GM21786 (cell line): ENCODE measurements around the gene TMEM80.
A peak's percentile ranks its signal among the peaks of the same experiment; 100 is the strongest.
"Not testable (repeated sequence)": the region's sequence is repeated elsewhere in the genome, so short reads cannot be mapped to it uniquely, and the experiment has no call there.

ENCODE experiments used
- ATAC-seq: cut with Tn5 transposase; IDR thresholded peaks from one replicate; pipeline ENCODE4 v1.9.1; 2021; ENCODE audit not compliant: unreplicated experiment

Gene TMEM80

DNA sequence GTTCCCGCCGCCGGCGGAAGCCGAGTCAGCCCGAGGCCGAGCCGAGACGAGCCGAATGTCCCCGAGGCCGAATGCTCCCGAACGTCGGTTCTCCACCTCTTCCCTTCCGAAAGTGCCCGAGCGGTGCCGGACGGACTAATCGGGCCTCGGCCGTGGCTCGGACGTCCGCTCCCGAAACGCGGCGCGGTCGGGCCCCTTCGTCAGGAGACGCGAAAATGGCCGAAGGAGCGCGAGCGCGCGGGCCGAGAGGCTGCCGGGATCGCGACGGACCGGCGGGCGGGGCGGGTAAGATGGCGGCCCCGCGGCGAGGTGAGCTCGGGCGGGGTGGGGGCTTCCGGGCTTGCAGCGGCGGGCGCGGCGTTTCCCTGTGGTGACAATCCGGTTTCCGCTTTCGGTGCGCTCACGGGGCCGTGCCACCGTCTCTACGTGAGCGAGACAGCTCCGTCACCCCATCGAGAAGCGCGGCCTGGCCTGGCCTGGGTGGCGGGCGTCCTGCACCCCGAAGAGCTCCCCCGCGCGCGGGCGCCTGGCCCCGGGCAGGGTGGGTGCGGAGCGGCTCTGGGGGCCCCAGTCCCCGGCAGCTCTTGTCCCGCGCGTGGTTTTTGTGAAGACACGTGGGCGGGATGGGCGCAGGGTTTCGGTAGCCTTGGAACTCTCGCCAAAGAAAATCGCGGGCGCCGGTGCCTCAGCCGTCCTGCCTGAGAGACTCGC lies at the start of gene TMEM80:
TSS of gene TMEM80 (plus strand) at position 279 of the 711 bp plus-strand sequence. CDS start at position 291, 12 bp downstream.
- peak; percentile 63 for ATAC-seq

- ATAC-seq: no peak
Observed at GRCh38 chr11:646214-646613, 49.4 kb upstream of the TMEM80 start.

- not testable (repeated sequence) for ATAC-seq
Observed at GRCh38 chr11:647672-648158, 47.9 kb upstream of the TMEM80 start.

DNA sequence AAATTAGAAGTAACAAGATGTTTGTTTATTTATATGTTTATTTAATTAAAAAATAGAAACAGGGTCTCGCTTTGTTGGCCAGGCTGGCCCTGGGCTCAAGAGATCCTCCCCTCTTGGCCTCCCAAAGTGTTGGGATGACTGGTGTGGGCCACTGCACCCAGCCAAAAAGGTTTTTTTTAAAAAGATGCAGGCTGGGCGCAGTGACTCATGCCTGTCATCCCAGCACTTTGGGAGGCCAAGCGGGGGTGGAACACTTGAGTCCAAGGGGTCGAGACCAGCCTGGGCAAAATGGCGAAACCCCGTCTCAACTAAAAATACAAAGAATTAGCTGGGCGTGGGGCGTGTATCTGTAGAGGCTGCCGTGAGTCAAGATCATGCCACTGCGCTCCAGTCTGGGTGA lies 45.1 kb upstream of the TMEM80 start:
- no peak for ATAC-seq

- ATAC-seq: not testable (repeated sequence)
Observed at GRCh38 chr11:653136-653535, 42.5 kb upstream of the TMEM80 start.

GRCh38 chr11:653837-654236 lies 41.8 kb upstream of the TMEM80 start:
- ATAC-seq: no peak

DNA sequence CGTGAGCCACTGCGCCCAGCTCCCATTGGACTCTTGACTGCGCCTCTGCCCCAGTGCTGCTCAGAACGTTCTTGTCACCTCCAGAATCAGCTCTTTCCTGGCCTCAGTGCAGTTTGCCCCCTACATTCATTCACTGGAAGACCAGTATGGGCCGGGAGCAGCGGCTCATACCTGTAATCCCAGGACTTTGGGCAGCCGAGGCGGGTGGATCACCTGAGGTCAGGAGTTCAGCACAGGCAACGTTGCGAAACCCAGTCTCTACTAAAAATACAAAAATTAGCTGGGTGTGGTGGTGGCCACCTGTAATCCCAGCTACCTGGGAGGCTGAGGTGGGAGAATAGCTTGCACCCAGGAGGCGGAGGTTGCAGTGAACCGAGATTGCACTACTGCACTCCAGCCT lies 41.2 kb upstream of the TMEM80 start:
- not testable (repeated sequence) for ATAC-seq

GRCh38 chr11:655036-655726 lies 40.4 kb upstream of the TMEM80 start:
- no peak for ATAC-seq

GRCh38 chr11:656426-656825 lies 39.2 kb upstream of the TMEM80 start:
- no peak for ATAC-seq

DNA sequence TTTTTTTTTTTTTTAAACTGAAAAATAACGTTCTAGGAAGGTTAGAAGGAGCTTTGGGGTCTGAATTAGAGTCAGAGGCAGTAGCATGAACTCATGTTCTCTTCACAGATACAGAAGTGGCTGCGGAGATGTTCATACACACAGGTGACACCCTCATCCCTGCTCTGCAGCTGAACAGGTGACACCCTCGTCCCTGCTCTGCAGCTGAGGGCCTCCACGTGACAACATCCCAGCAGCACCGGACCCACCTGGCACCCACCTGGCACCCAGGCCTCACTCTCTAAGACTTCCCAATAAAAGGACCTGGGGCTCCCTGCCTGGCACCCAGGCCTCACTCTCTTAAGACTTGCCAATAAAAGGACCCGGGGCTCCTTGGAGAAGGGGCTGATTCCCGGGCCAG lies 38.8 kb upstream of the TMEM80 start:
- ATAC-seq: no peak

- ATAC-seq: no peak
Observed at GRCh38 chr11:657691-658126, 37.9 kb upstream of the TMEM80 start.

DNA sequence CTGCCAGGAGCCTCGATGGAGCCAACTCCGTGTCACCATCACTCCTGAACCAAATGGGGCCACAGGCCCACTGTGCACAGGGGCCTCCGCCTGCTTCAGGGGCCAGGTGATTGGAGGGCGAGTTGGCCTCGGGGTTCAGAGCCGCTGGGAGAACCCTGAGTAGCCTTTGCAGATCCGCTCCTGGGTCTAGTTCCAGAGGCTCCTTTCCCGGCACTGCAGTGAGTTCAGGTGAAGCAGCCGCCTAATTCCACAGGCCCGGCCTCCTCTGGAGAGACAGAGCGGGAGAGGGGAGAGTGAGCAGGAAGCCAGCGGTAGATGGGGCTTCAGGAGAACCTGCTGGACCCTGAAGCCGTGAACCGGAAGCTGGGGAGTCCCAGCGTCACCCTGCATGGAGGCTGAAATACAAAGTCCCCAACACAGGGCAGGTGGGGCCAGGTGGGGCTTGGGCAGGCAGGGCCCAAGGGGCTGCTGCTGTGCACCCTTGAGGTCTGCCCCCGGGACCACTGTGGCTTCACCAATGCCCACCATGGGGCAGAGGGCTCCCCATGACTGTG lies 36.0 kb upstream of the TMEM80 start:
- ATAC-seq: no peak

DNA sequence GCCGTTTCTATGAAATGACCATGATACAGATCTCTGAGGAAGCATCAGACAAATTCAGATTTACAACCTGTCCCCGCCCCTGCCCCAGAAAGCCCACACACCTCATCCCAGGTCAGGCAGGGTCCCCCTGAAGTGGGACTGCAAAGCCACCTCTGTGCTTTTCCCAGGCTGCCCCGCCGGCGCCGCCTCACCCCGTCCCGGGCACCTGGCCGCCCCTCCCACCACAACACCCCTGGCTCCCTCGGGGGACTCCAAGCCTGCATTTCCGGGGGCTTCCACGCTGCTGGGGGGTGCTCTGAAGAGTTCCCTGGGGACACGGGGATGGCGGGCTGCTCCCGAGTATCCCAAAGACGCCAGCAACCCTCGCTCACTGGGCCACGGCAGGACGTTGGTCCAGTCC lies 35.3 kb upstream of the TMEM80 start:
- ATAC-seq: no peak

DNA sequence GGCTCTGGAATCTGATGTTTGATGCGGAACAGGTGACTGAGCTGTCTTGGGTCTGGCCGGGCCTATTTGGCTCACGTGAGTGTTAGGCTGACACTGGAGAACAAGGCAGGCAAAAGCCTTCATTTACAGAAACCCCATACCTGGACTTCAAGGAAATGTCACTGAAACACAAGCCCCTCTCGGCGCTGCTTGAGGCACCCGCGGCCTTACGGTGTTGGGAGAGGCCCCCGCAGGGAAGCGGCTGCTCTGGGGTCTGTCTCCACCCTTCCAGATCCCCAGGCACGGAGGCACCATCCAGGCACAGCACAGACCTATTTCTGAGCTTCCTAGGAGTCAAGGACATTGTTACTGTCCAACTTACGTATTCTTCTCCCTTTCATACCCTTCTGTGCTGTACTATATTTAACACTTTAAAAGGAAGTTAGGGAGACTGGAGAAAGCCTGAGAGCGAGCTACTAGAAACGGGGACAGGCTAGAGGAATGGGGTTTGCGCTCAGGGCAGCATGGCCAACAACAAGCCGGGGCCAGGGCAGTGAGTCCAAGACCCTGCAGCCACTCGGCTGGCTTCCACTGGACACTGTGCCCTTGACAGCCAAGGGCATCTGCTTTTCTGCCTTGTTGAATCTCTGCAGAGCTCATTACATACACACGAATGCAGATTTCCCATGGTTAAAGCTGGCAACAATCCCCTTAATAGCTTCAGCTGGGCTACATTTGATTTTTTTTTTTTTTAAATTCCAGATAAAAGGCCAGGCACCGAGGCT lies 34.8 kb upstream of the TMEM80 start:
- ATAC-seq: no peak

DNA sequence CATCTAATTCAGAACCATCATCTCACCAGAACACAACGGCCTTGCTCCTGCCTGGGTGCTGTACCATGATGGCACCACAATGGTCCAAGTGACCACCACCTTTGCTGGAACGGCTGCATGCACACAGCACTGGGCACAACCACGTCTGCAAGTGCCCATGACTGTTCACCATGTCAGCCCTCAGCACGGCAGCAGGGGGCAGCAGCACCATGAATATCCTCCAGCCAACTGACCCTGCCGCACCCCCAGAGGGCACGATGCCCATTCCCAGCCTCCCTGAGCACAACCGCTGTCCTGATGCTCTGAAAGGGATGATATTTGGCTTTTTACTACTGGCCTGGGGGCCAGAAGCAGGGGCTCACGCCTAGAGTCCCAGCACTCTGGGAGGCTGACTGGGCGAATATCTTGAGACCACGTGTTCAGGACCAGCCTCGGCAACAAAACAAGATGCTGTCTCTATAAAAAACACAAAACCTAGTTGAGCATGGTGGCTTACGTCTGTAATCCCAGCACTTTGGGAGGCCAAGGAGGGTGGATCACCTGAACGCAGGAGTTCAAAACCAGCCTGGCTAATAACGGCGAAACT lies 32.8 kb upstream of the TMEM80 start:
- ATAC-seq: no peak

GRCh38 chr11:665062-665703 lies 30.4 kb upstream of the TMEM80 start:
- no peak for ATAC-seq

GRCh38 chr11:665704-666281 lies 29.8 kb upstream of the TMEM80 start:
- no peak for ATAC-seq

GRCh38 chr11:673866-674265 lies 21.8 kb upstream of the TMEM80 start:
- no peak for ATAC-seq

DNA sequence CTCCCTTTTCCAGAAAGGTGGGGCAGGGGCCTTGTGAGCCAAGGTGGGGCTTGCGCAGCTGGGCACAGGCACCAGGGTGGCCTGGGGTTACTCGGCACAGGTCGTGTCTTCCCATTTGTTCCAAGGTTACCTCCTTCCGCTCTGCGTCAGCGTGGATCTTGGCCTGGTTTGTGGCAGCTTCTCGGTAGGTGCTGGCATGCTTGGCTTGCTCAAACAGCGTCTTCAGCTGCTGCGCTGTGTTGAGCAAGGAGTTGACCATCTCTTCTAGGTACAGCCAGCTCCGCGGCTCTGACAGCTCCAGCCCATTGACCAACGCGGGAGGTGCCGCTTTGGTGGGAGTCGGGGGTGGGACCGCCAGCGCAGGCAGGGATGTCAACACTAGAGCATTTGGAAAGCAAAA lies 21.2 kb upstream of the TMEM80 start:
- ATAC-seq: no peak

DNA sequence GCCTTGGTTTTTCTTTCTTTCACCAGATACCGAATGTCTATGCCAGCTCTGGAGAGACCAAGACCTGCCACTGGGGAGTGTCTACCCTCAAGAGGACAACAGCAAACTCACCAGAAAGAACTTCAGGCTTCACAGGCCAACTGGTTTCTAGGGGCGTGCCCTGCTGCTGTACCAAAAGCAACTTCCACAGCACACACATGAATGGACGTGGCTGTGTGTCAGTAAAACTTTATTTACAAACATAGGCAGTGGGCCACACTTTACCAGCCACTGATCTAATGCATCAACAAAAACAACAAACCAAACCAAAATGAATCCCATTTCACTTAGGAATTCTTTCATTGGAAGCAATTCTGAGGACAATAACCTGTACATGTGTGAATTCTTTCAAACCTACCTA lies 17.3 kb upstream of the TMEM80 start:
- no peak for ATAC-seq
